ENCODE results near the gene DDX50. TPM values are rescaled to one million over a fixed set of nuclear protein-coding genes. Genes with fewer than 3 reads are reported as not detected.
"Not testable (repeated sequence)": the region's sequence is repeated elsewhere in the genome, so short reads cannot be mapped to it uniquely, and the experiment has no call there.

Gene DDX50
- total and polyA plus RNA-seq, 12 donors, result 7.2 to 21.7 (median 19.8) TPM

DNA sequence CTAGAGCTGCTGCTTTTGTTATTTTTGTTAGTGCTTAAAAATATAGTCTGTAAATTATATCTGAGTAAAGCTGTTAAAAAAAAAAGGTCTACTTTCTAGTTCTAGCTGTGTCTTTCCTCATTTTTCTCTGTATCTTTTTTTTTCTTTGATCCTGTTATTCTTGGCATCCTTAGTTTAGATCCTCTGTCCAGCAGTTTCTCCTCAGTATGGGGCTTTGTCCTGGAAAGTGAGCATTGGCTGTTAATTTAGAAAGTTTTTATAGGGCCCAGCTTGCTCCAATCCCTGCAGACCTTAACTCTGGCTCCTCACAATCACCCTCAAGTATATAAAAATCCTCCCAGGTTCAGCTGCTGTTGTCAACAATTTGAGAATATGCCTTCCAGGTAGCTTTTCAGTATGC lies 23.5 kb downstream of the DDX50 start:
- ATAC-seq (no peak), DNase-seq (no peak)
- Histone ChIP-seq H3K27me3 (no peaks in the 10 kb centered on the region), H3K27ac (peak overlapping the region in 1 of 10 donors; percentile 8), H3K4me3 (no peak overlapping the region), H3K9me3 (no peaks in the 10 kb centered on the region), H3K4me1 (peaks cover 0 to 10% (median 0%) of the 10 kb centered on the region in 9 donors), H3K36me3 (peaks cover 0 to 96% (median 9%) of the 10 kb centered on the region in 9 donors)
- intact Hi-C loops (cut with DNase I), result no loop called here
- TF ChIP-seq CTCF (IDR thresholded peaks at IDR 0.05), result no peak

DNA sequence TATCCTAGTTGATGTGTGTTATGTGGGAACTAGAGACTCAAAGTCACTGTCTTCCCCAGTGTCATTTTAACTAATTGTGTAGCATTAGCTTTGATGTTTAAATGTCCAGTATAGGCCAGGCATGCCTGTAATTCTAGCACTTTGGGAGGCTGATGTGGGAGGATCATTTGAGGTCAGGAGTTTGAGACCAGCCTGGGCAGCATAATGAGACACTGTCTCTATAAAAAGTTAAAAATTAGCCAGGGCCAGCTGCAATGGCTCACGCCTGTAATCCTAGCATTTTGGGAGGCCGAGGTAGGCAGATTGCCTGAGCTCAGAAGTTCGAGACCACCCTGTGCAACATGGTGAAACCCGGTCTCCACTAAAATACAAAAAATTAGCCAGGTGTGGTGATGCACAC lies 24.4 kb downstream of the DDX50 start:
- Histone ChIP-seq H3K27me3 (no peaks in the 10 kb centered on the region), H3K9me3 (no peaks in the 10 kb centered on the region), H3K27ac (no peak overlapping the region), H3K4me1 (peaks cover 0 to 10% (median 0%) of the 10 kb centered on the region in 9 donors), H3K4me3 (no peak overlapping the region), H3K36me3 (peaks cover 0 to 96% (median 3%) of the 10 kb centered on the region in 9 donors)
- intact Hi-C loops (cut with DNase I), result no loop called here
- ATAC-seq, result no peak
- DNase-seq, result no peak
- WGBS, 2 donors, result 98% methylated on average over 4 of the region's 4 CpGs
- no peak for TF ChIP-seq CTCF (IDR thresholded peaks at IDR 0.05)

GRCh38 chr10:68929157-68929556 lies 28.0 kb downstream of the DDX50 start:
- peaks cover 0 to 14% (median 0%) of the 10 kb centered on the region in 9 donors for H3K4me1 ChIP-seq
- H3K27me3 ChIP-seq; H3K9me3 ChIP-seq; DNase-seq; ATAC-seq; H3K4me3 ChIP-seq; H3K27ac ChIP-seq; intact Hi-C loops (cut with DNase I): not testable (repeated sequence)
- peaks cover 0 to 91% (median 4%) of the 10 kb centered on the region in 9 donors for H3K36me3 ChIP-seq
- 98 to 100% methylated on average over 2 of the region's 2 CpGs for WGBS, 2 donors

- intact Hi-C loops (cut with DNase I); H3K4me1 ChIP-seq; H3K9me3 ChIP-seq; H3K4me3 ChIP-seq; H3K27me3 ChIP-seq; H3K27ac ChIP-seq; DNase-seq; ATAC-seq: not testable (repeated sequence)
- 96 to 98% methylated on average over 8 of the region's 8 CpGs for WGBS, 2 donors
- peaks cover 0 to 93% (median 4%) of the 10 kb centered on the region in 9 donors for H3K36me3 ChIP-seq
Measured at GRCh38 chr10:68929888-68930287, 28.8 kb downstream of the DDX50 start.

DNA sequence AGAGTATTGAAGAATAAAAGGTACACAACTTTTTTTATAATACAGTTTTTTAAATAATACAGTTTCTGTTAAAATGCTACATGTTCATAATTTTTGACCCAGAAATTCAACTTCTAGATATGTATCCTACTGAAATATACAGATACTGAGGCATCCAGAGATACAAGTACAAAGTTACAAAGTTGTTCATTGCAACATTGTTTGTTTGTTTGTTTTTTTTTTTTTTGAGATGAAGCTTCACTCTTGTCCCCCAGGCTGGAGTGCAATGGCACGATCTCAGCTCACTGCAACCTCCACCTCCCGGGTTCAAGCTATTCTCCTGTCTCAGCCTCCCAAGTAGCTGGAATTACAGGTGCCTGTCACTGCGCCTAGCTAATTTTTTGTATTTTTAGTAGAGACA lies 31.7 kb downstream of the DDX50 start:
- WGBS, 2 donors, result 77 to 99% methylated on average over 3 of the region's 3 CpGs
- peaks cover 0 to 98% (median 24%) of the 10 kb centered on the region in 9 donors for H3K36me3 ChIP-seq

DNA sequence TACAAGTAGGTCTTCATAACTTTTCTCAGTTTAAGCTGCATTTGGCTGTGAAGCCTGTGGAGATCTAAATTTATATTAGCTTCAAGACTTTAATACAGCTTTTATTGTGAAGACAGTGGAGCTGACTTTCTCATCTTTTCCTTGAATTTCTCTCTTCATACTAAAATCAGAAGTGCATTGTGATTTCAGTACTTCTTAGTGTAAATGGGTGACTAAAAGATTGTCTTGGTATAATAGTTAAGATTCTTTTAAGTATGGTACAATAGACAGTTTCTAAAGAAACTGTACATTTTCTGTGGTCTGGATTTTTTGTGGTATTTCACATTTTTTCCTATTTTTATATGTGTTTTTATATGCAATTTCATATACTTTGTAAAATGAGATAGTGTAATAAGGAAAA lies 33.9 kb downstream of the DDX50 start:
- H3K4me3 ChIP-seq, result no peak overlapping the region
- DNase-seq, result no peak
- no peak overlapping the region for H3K27ac ChIP-seq
- H3K36me3 ChIP-seq, result peaks cover 0 to 98% (median 35%) of the 10 kb centered on the region in 9 donors
- H3K27me3 ChIP-seq, result no peaks in the 10 kb centered on the region
- TF ChIP-seq CTCF (IDR thresholded peaks at IDR 0.05), result no peak
- ATAC-seq, result no peak
- H3K9me3 ChIP-seq, result no peaks in the 10 kb centered on the region
- H3K4me1 ChIP-seq, result peaks cover 0 to 6% (median 0%) of the 10 kb centered on the region in 9 donors
- intact Hi-C loops (cut with DNase I), result no loop called here

More for the DNA sequence above, 31.7 kb downstream of the DDX50 start:
- H3K4me1 ChIP-seq; H3K9me3 ChIP-seq; intact Hi-C loops (cut with DNase I); DNase-seq; H3K27ac ChIP-seq; H3K4me3 ChIP-seq; H3K27me3 ChIP-seq; ATAC-seq: not testable (repeated sequence)
